ENCODE results near the gene TENM4. TPM values are rescaled to one million over a fixed set of nuclear protein-coding genes. Genes with fewer than 3 reads are reported as not detected.

TENM4 gene
- total RNA-seq, 1 experiment from 2014 or later = 0.39 TPM

DNA sequence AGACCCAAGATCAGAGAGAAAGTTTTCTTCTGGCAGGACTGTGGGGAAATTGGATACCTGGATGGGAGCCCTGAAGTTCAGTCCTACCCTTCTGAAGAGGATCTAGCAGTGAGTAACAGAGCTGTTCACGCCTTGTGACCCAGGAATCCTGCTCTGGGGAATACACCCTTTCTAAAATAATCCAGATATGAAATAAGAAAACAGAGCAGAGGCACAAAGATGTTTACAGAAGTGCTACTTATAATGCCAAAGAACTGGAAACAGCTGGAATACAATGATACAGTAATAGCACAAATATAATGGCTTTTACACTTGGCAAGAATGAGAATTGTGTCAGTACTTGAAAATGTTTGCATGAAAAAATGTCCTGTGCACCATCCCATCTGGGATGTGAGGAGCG is 562.2 kb downstream of the TENM4 start:
- H3K36me3 ChIP-seq (ENCODE audit: control insufficient read depth, insufficient read depth, low read length) = no peaks in the 10 kb centered on the region
- DNase-seq (ENCODE audit: low read depth, low spot score) (no peak), ATAC-seq (no peak)
- no peak for TF ChIP-seq SIN3A (IDR thresholded peaks at IDR 0.05; ENCODE audit: borderline replicate concordance, insufficient read depth, low read depth, low read length)
- H3K4me1 ChIP-seq (ENCODE audit: control insufficient read depth, insufficient read depth, low read length) = no peaks in the 10 kb centered on the region
- BruUV-seq (replicated peaks) = no TSS peak
- no peak overlapping the region for H3K4me3 ChIP-seq (ENCODE audit: low read depth in 2 of 2, low read length in 2 of 2)
- in situ Hi-C loops (cut with HindIII; ENCODE audit: low pct_unique_long_range_greater_than_20kb, low sequenced_read_pairs) = no loop called here
- H3K27me3 ChIP-seq (ENCODE audit: control insufficient read depth, insufficient read depth, low read length) = no peaks in the 10 kb centered on the region
- no peaks in the 10 kb centered on the region for H3K9me3 ChIP-seq (ENCODE audit: control insufficient read depth, insufficient read depth, low read depth, low read length)
- no peak overlapping the region for H3K27ac ChIP-seq (ENCODE audit: low read length)
- intact Hi-C loops (cut with micrococcal nuclease; ENCODE audit: unreplicated experiment) = no loop called here
- ChIA-PET POLR2A (no interaction called here), CTCF (no interaction called here)

GRCh38 chr11:78876676-78877075 is 564.2 kb downstream of the TENM4 start:
- no peaks in the 10 kb centered on the region for H3K36me3 ChIP-seq (ENCODE audit: control insufficient read depth, insufficient read depth, low read length)
- ATAC-seq (no peak), DNase-seq (ENCODE audit: low read depth, low spot score) (no peak)
- no peaks in the 10 kb centered on the region for H3K4me1 ChIP-seq (ENCODE audit: control insufficient read depth, insufficient read depth, low read length)
- H3K4me3 ChIP-seq (ENCODE audit: low read depth in 2 of 2, low read length in 2 of 2) = no peak overlapping the region
- no peak for TF ChIP-seq CTCF (IDR thresholded peaks at IDR 0.05)
- TF ChIP-seq REST (IDR thresholded peaks at IDR 0.05; ENCODE audit: insufficient read depth in 1 of 2, low read depth in 2 of 2, low read length in 1 of 2) = no peak
- no peak for TF ChIP-seq SIN3A (IDR thresholded peaks at IDR 0.05; ENCODE audit: borderline replicate concordance, insufficient read depth, low read depth, low read length)
- TF ChIP-seq TCF7L2 (IDR thresholded peaks at IDR 0.05; ENCODE audit: low read depth, low read length) = no peak
- TF ChIP-seq POLR2AphosphoS5 (IDR thresholded peaks at IDR 0.05; ENCODE audit: low read depth, low read length) = no peak
- in situ Hi-C loops (cut with HindIII; ENCODE audit: low pct_unique_long_range_greater_than_20kb, low sequenced_read_pairs) = no loop called here
- no peak overlapping the region for H3K27ac ChIP-seq (ENCODE audit: low read length)
- intact Hi-C loops (cut with micrococcal nuclease; ENCODE audit: unreplicated experiment) = no loop called here
- H3K9me3 ChIP-seq (ENCODE audit: control insufficient read depth, insufficient read depth, low read depth, low read length) = no peaks in the 10 kb centered on the region
- H3K27me3 ChIP-seq (ENCODE audit: control insufficient read depth, insufficient read depth, low read length) = 0 out of 2 replicates have a peak, but pooled peaks cover 3% of the 10 kb centered on the region
- ChIA-PET POLR2A (no interaction called here), CTCF (no interaction called here)
- BruUV-seq (replicated peaks) = no TSS peak

DNA sequence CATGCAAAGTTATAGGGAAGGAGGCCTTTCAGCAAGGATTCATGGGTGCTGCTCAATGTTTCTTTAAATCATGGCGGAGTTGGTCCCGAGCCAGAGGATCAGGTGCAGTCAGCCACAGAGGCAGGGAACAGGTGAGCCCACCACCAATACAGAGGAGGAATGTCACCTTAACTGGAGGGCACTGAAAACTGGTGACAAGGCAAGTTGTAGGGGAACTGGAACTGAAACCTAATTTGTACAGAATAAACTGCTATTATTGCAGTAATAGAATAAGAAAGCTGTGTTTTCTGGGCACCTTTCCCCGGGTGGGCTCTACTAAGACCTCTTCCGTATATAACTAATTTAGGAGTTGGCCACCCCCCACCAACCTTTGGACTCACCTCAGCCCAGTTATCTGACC is 570.2 kb downstream of the TENM4 start:
- intact Hi-C loops (cut with micrococcal nuclease; ENCODE audit: unreplicated experiment) (no loop called here), in situ Hi-C loops (cut with HindIII; ENCODE audit: low pct_unique_long_range_greater_than_20kb, low sequenced_read_pairs) (no loop called here)
- no peak overlapping the region for H3K4me3 ChIP-seq (ENCODE audit: low read depth in 2 of 2, low read length in 2 of 2)
- CTCF ChIA-PET = no interaction called here
- ATAC-seq (no peak), DNase-seq (ENCODE audit: low read depth, low spot score) (no peak)
- peaks cover 8% of the 10 kb centered on the region; the same call in 1 of the 2 replicates for H3K27me3 ChIP-seq (ENCODE audit: control insufficient read depth, insufficient read depth, low read length)
- H3K4me1 ChIP-seq (ENCODE audit: control insufficient read depth, insufficient read depth, low read length) = no peaks in the 10 kb centered on the region
- TF ChIP-seq CTCF (IDR thresholded peaks at IDR 0.05) (no peak), SIN3A (IDR thresholded peaks at IDR 0.05; ENCODE audit: borderline replicate concordance, insufficient read depth, low read depth, low read length) (no peak), POLR2AphosphoS5 (IDR thresholded peaks at IDR 0.05; ENCODE audit: low read depth, low read length) (no peak), TCF7L2 (IDR thresholded peaks at IDR 0.05; ENCODE audit: low read depth, low read length) (no peak), REST (IDR thresholded peaks at IDR 0.05; ENCODE audit: insufficient read depth in 1 of 2, low read depth in 2 of 2, low read length in 1 of 2) (no peak)
- no peaks in the 10 kb centered on the region for H3K36me3 ChIP-seq (ENCODE audit: control insufficient read depth, insufficient read depth, low read length)
- POLR2A ChIA-PET = no interaction called here
- no TSS peak for BruUV-seq (replicated peaks)
- H3K9me3 ChIP-seq (ENCODE audit: control insufficient read depth, insufficient read depth, low read depth, low read length) = no peaks in the 10 kb centered on the region
- no peak overlapping the region for H3K27ac ChIP-seq (ENCODE audit: low read length)
